Ishikawa (cell line): ENCODE measurements around the gene PPP1CA.

Experiments
- CEBPB ChIP-seq: IDR thresholded peaks from 2 replicates; pipeline ENCODE4 v1.6.1; 2012
- CREB1 ChIP-seq: IDR thresholded peaks from 2 replicates; pipeline ENCODE4 v1.6.1; 2012; ENCODE audit warnings: low read depth
- EGR1 ChIP-seq: IDR thresholded peaks from 2 replicates; pipeline ENCODE4 v1.6.1; 2012
- EP300 ChIP-seq: IDR thresholded peaks from 2 replicates; pipeline ENCODE4 v1.6.1; 2012; ENCODE audit warnings: borderline replicate concordance
- FOXM1 ChIP-seq: IDR thresholded peaks from 2 replicates; pipeline ENCODE4 v1.6.1; 2012; ENCODE audit warnings: low read depth, borderline replicate concordance
- NFIC ChIP-seq: IDR thresholded peaks from 2 replicates; pipeline ENCODE4 v1.6.1; 2012
- RAD21 ChIP-seq: IDR thresholded peaks from 2 replicates; pipeline ENCODE4 v1.6.1; 2012; ENCODE audit warnings: low read depth
- TAF1 ChIP-seq: IDR thresholded peaks from 2 replicates; pipeline ENCODE4 v1.6.1; 2012; ENCODE audit warnings: low read depth, mild to moderate bottlenecking
- TCF12 ChIP-seq: IDR thresholded peaks from 2 replicates; pipeline ENCODE4 v1.6.1; 2012; ENCODE audit warnings: low read depth
- TEAD4 ChIP-seq: IDR thresholded peaks from 2 replicates; pipeline ENCODE4 v1.6.1; 2012
- YY1 ChIP-seq: IDR thresholded peaks from 2 replicates; pipeline ENCODE4 v1.6.1; 2012; ENCODE audit warnings: low read depth
- ZBTB7A ChIP-seq: IDR thresholded peaks from 2 replicates; pipeline ENCODE4 v1.6.1; 2012; ENCODE audit warnings: low read depth
- TF ChIP-seq, protein P1 (sequence below): IDR thresholded peaks from 2 replicates; pipeline ENCODE4 v1.6.1; 2012
- TF ChIP-seq, protein P2 (sequence below): IDR thresholded peaks from 2 replicates; pipeline ENCODE4 v1.6.1; 2012; ENCODE audit warnings: low read depth, mild to moderate bottlenecking
- TF ChIP-seq, protein P3 (sequence below): IDR thresholded peaks from 2 replicates; pipeline ENCODE4 v1.6.1; 2012

Gene PPP1CA

DNA sequence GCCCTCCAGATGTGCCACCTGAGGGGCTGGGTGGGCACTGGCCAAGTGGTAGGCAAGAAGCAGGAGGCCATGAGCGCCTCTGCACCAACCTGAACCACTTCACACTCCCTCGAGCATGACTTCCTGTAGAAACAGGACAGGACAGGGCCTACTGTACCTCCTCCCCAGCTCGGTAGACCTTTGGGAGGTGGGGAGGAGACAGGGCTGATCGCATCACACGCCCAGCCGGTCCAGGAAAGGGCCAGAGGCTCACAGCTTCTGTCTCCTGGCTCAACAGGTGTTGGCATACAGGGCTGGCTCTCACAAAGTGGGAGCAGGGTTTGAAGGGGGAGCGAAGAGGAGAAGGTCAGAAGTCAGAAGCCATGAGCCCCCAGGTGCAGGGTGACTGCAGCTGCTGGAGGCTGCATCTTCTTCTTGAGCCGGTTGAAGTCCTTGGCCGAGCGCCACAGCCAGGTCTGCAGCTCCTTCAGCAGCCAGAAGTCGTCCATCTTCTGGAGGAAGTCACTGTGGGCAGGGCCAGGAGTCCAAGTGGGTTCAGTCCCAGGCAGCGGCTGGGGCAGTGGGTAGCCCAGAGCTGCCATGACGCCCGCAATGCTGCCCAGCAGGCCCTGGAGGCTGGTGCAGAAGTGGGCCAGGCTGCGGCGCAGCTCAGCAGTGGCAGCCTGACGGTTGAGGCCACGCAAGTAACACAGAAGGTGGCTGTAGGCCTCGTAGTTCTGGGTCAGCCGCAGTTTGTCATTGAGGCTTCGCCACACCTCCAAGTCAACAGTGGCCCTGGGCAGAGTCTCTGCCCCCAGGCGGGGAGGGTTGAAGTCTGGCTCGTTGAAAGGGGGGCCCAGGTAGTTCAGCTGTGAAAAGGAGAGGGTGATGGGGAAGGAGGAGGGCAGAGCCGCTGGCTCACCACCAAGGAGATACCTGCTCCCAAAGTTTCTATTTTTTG is 36.6 kb downstream of the PPP1CA start:
- TF ChIP-seq RAD21: no peak
- TF ChIP-seq, protein P1, sequence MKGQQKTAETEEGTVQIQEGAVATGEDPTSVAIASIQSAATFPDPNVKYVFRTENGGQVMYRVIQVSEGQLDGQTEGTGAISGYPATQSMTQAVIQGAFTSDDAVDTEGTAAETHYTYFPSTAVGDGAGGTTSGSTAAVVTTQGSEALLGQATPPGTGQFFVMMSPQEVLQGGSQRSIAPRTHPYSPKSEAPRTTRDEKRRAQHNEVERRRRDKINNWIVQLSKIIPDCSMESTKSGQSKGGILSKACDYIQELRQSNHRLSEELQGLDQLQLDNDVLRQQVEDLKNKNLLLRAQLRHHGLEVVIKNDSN: no peak
- TF ChIP-seq TCF12: no peak
- TF ChIP-seq TAF1: no peak
- no peak for TF ChIP-seq FOXM1
- TF ChIP-seq, protein P2, sequence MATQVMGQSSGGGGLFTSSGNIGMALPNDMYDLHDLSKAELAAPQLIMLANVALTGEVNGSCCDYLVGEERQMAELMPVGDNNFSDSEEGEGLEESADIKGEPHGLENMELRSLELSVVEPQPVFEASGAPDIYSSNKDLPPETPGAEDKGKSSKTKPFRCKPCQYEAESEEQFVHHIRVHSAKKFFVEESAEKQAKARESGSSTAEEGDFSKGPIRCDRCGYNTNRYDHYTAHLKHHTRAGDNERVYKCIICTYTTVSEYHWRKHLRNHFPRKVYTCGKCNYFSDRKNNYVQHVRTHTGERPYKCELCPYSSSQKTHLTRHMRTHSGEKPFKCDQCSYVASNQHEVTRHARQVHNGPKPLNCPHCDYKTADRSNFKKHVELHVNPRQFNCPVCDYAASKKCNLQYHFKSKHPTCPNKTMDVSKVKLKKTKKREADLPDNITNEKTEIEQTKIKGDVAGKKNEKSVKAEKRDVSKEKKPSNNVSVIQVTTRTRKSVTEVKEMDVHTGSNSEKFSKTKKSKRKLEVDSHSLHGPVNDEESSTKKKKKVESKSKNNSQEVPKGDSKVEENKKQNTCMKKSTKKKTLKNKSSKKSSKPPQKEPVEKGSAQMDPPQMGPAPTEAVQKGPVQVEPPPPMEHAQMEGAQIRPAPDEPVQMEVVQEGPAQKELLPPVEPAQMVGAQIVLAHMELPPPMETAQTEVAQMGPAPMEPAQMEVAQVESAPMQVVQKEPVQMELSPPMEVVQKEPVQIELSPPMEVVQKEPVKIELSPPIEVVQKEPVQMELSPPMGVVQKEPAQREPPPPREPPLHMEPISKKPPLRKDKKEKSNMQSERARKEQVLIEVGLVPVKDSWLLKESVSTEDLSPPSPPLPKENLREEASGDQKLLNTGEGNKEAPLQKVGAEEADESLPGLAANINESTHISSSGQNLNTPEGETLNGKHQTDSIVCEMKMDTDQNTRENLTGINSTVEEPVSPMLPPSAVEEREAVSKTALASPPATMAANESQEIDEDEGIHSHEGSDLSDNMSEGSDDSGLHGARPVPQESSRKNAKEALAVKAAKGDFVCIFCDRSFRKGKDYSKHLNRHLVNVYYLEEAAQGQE: no peak
- no peak for TF ChIP-seq EGR1
- TF ChIP-seq ZBTB7A: no peak
- TF ChIP-seq TEAD4: no peak
- TF ChIP-seq CREB1: no peak
- no peak for TF ChIP-seq YY1
- TF ChIP-seq, protein P3, sequence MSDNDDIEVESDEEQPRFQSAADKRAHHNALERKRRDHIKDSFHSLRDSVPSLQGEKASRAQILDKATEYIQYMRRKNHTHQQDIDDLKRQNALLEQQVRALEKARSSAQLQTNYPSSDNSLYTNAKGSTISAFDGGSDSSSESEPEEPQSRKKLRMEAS: no peak
- no peak for TF ChIP-seq EP300
- no peak for TF ChIP-seq NFIC
- TF ChIP-seq CEBPB: no peak

DNA sequence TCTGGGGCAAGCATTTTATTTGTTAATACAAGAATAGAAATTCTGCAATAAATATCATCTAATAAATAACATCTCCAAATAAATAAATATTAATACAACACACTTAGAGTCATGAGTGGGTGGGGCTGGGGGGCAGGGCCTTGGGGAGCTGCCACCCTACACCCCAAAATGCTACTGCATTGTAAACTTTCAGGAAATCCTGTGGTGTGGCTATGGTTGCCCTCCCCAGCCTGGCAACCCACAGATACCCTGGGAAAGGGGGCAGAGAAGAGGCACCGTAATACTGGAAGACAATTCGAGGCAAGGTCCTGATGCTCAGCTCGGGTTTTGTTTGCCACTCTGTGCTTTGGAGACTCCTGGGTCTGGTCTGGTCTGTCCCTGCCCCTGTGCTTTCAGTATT is 37.5 kb downstream of the PPP1CA start:
- no peak for TF ChIP-seq FOXM1
- no peak for TF ChIP-seq NFIC
- TF ChIP-seq YY1: no peak
- TF ChIP-seq, protein P2: no peak
- TF ChIP-seq RAD21: no peak
- no peak for TF ChIP-seq EP300
- TF ChIP-seq, protein P1: no peak
- TF ChIP-seq CEBPB: no peak
- TF ChIP-seq, protein P3: no peak
- TF ChIP-seq EGR1: no peak
- no peak for TF ChIP-seq CREB1
- no peak for TF ChIP-seq ZBTB7A
- no peak for TF ChIP-seq TAF1
- no peak for TF ChIP-seq TCF12
- TF ChIP-seq TEAD4: no peak

DNA sequence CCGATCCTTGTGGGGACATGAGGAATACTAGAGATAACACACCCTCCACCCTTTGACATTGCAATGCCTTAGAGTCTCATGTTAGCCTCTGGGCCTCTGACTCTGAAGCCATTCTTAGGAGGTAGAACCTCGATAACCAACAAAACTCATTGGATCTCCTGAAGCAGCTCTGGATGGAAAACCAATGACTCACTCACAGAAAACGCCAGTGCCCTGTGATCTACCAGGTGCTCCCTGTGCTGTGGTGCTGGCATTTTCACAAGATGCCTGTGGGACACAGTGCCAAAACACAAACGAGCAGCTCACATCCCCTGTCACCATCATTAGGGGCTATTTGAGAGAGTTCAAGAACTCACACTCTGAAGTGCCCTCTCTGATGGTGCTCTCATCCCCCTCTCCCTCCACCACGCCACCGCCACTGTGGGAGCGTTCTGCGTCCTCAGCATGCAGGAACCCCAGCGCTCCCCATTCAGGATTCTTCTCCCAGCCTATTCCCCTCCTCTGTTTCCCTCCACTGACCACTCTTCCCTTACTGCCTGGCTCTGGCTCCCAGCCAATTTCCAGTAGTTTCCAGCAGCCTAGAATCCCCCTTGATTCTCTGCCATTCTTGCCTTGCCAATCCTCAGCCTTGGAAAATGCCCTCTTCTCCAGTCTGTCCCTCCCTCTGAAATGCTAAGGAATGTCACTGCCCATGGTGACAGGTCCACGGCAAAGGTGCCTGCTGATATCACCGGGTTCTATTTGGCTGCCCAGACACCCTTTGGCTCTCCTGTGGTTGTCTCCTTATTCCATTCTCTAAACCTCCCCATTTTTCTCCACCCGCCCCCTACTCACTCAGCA is 43.6 kb downstream of the PPP1CA start:
- TF ChIP-seq, protein P3: no peak
- TF ChIP-seq EGR1 (no peak), CREB1 (no peak), ZBTB7A (no peak), FOXM1 (no peak), NFIC (no peak), TEAD4 (no peak), TAF1 (no peak), TCF12 (no peak), RAD21 (no peak), CEBPB (no peak), EP300 (no peak)
- TF ChIP-seq, protein P1: no peak

DNA sequence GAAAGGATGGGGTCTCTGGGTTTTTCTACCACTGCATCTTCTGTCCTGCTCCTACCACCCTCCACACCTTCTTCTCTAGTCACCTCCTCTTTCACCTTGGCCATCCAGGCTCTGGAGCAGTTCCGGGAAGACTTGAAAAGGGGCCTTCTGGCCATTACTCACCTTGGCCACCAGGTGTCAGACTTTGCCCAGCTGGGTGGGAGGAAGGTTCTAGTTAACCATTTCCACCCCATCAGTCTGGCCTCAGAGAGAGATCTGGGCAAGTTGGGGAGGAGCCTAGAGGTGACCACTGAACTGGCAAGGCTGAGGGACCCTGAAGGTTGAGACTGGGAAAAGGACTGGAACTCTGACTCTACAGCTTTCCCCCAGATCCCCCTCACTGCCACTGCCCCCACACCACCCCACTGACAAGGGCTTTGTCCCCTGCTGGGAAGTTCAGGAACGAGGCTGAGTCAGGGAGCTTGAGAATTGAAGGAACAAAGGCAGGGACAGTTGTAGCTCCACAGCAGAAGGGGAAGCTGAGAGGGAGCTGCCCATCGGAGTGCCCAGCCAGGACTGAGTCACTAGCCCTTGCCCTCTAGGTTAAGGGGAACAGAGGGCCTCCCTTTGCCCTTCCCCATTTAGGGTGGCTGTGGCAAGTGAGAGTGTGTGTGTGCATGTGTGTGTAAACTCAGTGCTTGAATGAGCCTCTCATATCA is 44.6 kb downstream of the PPP1CA start:
- TF ChIP-seq, protein P3: peak; percentile 41; the same call in 1 of the 2 replicates
- TF ChIP-seq YY1: no peak
- peak; percentile 99 for TF ChIP-seq RAD21
- 0 out of 2 replicates have a peak, but pooled peaks have one; percentile 22 for TF ChIP-seq EGR1
